GM10266 (cell line): ENCODE results near the gene SFXN4.

Experiments
- DNase-seq: peaks from one replicate; pipeline ENCODE4 v3.0.0; 2012; ENCODE audit errors: extremely low spot score
- TF ChIP-seq, protein P1 (sequence below): IDR thresholded peaks from 2 replicates; pipeline ENCODE4 v1.5.1; 2012; ENCODE audit warnings: mild to moderate bottlenecking, low read depth; ENCODE audit not compliant: control insufficient read depth, insufficient read depth; ENCODE audit errors: missing control alignments

Gene SFXN4, protein sequence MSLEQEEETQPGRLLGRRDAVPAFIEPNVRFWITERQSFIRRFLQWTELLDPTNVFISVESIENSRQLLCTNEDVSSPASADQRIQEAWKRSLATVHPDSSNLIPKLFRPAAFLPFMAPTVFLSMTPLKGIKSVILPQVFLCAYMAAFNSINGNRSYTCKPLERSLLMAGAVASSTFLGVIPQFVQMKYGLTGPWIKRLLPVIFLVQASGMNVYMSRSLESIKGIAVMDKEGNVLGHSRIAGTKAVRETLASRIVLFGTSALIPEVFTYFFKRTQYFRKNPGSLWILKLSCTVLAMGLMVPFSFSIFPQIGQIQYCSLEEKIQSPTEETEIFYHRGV

DNA sequence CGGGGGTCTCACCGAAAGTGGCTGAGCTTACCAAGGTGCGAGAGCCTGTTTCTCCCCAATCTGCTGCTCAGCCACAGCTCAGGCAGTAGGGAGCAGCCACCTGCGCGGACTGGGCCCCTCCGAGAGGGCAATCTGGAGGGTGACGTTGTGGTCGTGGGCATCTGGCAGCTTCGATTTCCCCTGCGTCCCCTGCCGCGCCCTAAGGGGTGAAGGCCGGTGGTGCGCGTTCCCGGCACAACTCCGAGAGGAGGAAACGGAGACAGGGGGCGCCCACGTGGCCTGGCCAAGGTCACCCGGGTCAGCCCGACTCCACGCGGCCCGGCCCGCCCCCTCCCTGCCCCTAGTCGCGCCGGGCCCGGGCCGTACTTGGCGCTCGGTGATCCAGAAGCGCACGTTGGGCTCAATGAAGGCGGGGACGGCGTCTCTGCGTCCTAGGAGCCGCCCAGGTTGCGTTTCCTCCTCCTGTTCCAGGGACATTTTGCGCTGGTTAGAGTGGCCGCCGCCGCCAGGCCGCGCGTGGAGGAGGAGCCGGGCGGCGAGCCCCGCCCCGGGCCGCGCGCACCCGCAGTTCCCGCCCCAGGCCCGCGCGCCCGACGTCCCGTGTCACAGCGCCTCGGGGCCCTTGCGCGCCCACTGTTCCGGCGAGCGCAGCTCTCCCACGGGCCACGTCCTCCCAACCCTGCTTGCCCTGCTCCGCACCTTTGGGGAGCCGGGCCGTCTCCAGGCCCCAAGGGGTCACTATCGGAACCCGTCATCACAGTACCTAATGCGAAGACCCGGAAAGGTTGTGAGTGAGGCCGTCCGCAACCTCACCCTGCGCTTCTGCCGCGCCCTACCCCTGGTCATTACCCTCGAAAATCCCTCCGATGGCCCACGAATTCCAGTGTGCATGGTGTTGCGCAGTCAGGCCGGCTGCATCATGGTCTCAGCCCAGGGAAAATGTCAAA lies at the start of gene SFXN4:
Gene SFXN4 (minus strand): TSS at position 544 of the 947 bp plus-strand sequence. CDS start 67 bp downstream, at position 477.
- peak; percentile 89 for DNase-seq
- TF ChIP-seq, protein P1, sequence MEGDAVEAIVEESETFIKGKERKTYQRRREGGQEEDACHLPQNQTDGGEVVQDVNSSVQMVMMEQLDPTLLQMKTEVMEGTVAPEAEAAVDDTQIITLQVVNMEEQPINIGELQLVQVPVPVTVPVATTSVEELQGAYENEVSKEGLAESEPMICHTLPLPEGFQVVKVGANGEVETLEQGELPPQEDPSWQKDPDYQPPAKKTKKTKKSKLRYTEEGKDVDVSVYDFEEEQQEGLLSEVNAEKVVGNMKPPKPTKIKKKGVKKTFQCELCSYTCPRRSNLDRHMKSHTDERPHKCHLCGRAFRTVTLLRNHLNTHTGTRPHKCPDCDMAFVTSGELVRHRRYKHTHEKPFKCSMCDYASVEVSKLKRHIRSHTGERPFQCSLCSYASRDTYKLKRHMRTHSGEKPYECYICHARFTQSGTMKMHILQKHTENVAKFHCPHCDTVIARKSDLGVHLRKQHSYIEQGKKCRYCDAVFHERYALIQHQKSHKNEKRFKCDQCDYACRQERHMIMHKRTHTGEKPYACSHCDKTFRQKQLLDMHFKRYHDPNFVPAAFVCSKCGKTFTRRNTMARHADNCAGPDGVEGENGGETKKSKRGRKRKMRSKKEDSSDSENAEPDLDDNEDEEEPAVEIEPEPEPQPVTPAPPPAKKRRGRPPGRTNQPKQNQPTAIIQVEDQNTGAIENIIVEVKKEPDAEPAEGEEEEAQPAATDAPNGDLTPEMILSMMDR = peak; percentile 34

DNA sequence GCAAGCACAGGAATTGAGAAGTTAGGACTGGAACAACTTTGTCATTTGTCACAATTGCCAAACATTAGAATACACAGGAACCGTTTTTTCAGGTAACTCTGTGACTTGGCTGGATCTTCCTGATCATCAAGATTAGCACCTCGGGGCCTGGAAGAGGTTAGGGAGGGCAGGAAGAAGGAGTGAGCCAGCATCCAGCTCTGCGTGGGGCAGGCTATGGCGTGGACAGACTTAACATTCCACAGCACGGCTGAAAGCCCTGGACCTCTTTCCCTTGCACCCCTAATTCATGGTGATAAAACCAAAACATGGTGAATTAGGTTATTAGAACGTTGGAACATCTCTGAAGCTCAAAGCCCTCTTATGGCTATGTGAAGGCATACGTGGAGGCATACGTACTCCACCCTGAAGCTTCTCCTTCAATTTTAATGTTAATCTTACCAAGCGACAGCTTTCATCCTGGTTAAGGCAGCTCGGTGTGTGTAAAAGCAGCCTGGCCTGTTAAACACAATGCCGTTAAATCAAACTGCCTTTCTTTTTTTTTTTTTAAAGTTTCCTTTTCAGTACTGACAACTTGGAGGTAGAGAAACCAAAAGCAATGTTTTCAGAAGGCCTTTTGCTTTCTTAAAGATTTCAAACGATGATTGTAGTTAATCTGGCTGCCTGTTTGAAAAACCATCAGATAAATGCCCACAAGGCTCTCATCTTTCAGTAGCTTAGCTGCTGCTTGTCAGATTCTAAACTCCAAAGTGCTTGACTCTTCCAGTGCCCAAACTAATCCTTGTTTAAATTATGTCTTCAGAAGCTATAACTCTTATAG lies 46.3 kb upstream of the SFXN4 start:
- TF ChIP-seq, protein P1 = no peak
- peak; percentile 46 for DNase-seq

DNA sequence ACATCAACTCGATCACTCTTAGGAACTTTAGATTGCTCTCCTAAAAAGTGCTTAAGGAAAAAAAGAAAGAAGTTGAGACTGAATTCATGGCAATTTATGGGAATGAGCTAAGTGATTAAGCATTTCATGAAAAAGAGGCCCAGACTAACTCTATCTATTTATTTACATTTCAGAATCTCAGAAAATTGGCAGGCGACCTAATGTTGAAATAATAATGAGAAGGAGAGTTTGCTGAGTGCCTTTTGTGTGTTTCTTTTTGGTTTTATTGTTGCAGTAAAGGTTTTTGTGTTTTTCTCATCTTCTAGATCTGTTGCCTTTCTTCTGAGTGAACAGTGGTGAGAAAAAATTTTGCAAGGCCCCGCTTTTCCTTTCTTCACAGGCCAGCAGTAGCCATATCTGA lies 45.7 kb upstream of the SFXN4 start:
- TF ChIP-seq, protein P1 = no peak
- DNase-seq = no peak

DNA sequence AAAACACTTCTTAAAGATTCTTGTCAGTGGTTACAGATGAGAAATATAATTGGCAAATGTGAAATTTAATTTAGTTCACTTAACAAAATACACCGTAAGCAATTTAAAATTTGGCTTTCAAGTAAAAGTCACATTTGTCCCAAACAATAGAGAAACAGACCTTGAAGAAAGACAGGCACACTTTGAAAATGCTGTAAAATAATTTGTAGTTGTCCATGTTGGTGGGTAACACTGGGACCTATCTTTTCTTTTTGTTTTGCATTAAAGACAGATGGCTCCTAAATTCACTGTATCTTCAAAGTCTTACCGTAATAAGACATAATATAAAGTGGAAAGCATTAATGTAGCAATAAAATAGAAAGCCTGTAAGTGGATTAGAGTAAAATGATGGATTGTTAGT lies 45.1 kb upstream of the SFXN4 start:
- TF ChIP-seq, protein P1 = no peak
- DNase-seq = no peak

DNA sequence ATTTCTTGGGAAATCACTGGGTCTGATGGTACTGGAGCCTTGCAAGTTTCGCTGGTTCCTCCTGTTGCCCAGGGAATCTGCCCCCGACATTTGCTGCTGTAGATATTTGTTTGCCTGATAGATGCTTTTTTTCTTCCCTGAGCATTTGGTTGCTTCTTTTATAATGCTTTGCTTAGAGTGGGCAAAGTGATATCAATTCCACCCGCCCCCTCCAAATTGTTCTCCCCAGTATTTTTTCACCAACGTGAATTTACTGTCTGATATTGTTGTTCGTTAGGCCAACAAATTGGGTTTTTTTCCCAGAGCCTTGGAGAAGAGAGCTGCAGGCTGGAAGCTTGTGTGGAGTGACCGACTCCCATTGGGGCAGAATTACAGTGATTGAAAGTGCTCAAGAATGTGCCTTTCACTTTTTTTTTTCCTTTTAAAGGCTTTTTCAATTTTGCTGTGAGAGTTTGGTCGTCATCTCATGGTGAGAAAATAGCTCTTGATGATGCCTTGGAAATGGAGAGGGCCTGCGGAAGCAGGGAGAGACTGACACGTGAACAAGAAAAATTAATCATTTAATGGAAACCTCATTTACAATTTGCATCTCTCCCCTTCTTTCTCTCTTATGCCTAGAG lies 44.3 kb upstream of the SFXN4 start:
- TF ChIP-seq, protein P1 = no peak
- no peak for DNase-seq

DNA sequence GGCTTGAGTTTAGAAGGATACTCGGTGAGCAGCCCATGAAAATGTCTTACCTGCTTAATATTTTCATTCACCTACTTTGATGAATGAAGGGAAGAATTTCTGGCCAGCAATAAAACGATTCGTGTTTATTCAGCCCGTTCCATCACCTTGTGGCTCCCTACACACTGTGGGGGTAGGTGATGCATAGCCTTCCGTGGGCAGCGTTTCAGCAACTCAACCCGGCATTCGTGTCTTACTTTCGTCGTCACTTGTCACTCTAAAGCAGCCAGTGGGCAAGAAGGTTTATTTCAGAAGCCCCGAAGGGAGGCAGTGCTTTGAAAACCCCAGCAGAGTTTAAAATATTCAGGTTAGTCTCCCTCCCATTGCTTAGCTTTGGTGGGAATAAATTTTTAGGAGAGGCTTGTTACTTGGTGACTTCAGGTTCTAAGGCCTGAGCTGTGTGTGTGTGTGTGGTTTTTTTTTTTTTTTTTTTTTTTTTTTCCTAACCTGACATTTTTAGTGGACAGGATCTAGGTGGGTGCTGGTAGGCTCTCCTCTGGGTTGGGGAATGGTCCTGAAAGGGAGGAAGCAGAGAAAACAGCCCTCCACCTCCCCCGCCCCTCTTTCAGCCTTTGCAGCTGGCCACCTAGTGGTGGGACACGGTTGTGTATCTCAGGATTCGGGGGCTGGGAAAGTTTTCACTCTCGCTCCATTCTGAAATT lies 43.7 kb upstream of the SFXN4 start:
- TF ChIP-seq, protein P1 = peak; percentile 83
- peak; percentile 60 for DNase-seq
